Peyer's patch (tissue), 4 donors: ENCODE data around the gene VAV2.

ENCODE experiments used
- CTCF ChIP-seq, 6 experiments: fragments of 450-650 bp in 4 of 6; fragments of 200-600 bp in 2 of 6; sonication (generic) in 1 of 6; IDR thresholded peaks; one replicate each; pipeline ENCODE4 v1.5.1; 2017 to 2019; ENCODE audit warnings: antibody characterized with exemption in 6 of 6, mild to moderate bottlenecking in 3 of 6, moderate library complexity in 1 of 6
- POLR2A ChIP-seq, 2 donors: fragments of 450-650 bp; IDR thresholded peaks; one replicate each; pipeline ENCODE4 v1.5.1; 2017; ENCODE audit warnings: antibody characterized with exemption in 2 of 2, mild to moderate bottlenecking in 2 of 2, moderate library complexity in 2 of 2

GRCh38 chr9:133775291-133775690 lies 216.8 kb downstream of the VAV2 start:
- TF ChIP-seq CTCF (IDR thresholded peaks at IDR 0.05) = no peak
- no peak for TF ChIP-seq POLR2A (IDR thresholded peaks at IDR 0.05)
